Caco-2 (cell line): ENCODE measurements around the gene RABL6. TPM values are rescaled to one million over a fixed set of nuclear protein-coding genes. Genes with fewer than 3 reads are reported as not detected.
A peak's percentile ranks its signal among the peaks of the same experiment; 100 is the strongest.
"Not testable (repeated sequence)": the region's sequence is repeated elsewhere in the genome, so short reads cannot be mapped to it uniquely, and the experiment has no call there.

ENCODE experiments used
- BruUV-seq: library from RNA; stranded (reverse); fragments of 400-500 nt; replicated peaks from 2 replicates; lab custom pipeline; 2021; lab: Mats Ljungman, UMichigan
- CTCF ChIA-PET: fragments of 300-600 bp; sonication (Branson Sonifier 250); formaldehyde crosslinking; loops from one replicate; lab custom pipeline; 2022; ENCODE audit warnings: antibody characterized with exemption; lab: Charles Lee
- POLR2A ChIA-PET: fragments of 300-600 bp; sonication (Branson Sonifier 250); formaldehyde crosslinking; loops from one replicate; lab custom pipeline; 2022; ENCODE audit warnings: antibody characterized with exemption; lab: Charles Lee
- DNase-seq, 2 experiments: peaks; one replicate each; pipeline versions ENCODE4 v3.0.0 to v3.0.0-alpha.2; 2020 to 2022
- H3K27me3 ChIP-seq: replicated peaks from 2 replicates; pipeline ENCODE4 v1.6.0; 2011; ENCODE audit warnings: low read length; ENCODE audit not compliant: control insufficient read depth, insufficient read depth
- H3K36me3 ChIP-seq: 2 replicates; pipeline ENCODE4 v1.5.1; 2011; ENCODE audit warnings: low read length; ENCODE audit not compliant: control insufficient read depth, insufficient read depth
- H3K4me1 ChIP-seq: fragments of 250-450 bp; sonication (Bioruptor Pico); 2 replicates; pipeline ENCODE4 v1.5.1; 2020; ENCODE audit warnings: mild to moderate bottlenecking
- H3K4me3 ChIP-seq: 2 replicates; pipeline ENCODE4 v1.5.1; 2011; ENCODE audit warnings: low read depth, mild to moderate bottlenecking, control low read depth, low read length
- H3K9me3 ChIP-seq: fragments of 250-450 bp; sonication (Bioruptor Pico); 2 replicates; pipeline ENCODE4 v1.5.1; 2020; ENCODE audit warnings: mild to moderate bottlenecking, moderate library complexity
- H3K27ac Mint-ChIP-seq: one replicate; pipeline ENCODE4 v1.8.0; 2022; ENCODE audit warnings: mixed read lengths; ENCODE audit not compliant: unreplicated experiment
- H3K27me3 Mint-ChIP-seq: one replicate; pipeline ENCODE4 v1.8.0; 2022; ENCODE audit warnings: mixed read lengths; ENCODE audit not compliant: insufficient read depth, unreplicated experiment
- H3K36me3 Mint-ChIP-seq: one replicate; pipeline ENCODE4 v1.8.0; 2022; ENCODE audit warnings: mild to moderate bottlenecking, mixed read lengths; ENCODE audit not compliant: insufficient read depth, unreplicated experiment
- H3K4me1 Mint-ChIP-seq: one replicate; pipeline ENCODE4 v1.8.0; 2022; ENCODE audit warnings: low read depth, mixed read lengths; ENCODE audit not compliant: unreplicated experiment
- H3K4me3 Mint-ChIP-seq: one replicate; pipeline ENCODE4 v1.8.0; 2022; ENCODE audit warnings: mild to moderate bottlenecking, moderate library complexity, mixed read lengths; ENCODE audit not compliant: unreplicated experiment
- H3K9me3 Mint-ChIP-seq: one replicate; pipeline ENCODE4 v1.8.0; 2022; ENCODE audit warnings: mixed read lengths; ENCODE audit not compliant: unreplicated experiment
- intact Hi-C: fragments of 100-400 bp; cut with micrococcal nuclease; formaldehyde crosslinking; loops from one replicate; pipeline ENCODE4 v1.10.0; 2022; ENCODE audit not compliant: unreplicated experiment
- total RNA-seq: library from RNA; stranded (reverse); gene quantifications from 2 replicates; pipeline ENCODE4 v1.2.3, GENCODE V29; 2022
- TF ChIP-seq, protein P1 (sequence below), 2 experiments: fragments of 200-600 bp in 1 of 2; IDR thresholded peaks; 1 replicate in 1 of 2; 2 replicates in 1 of 2; pipeline versions ENCODE4 v1.5.1 to v1.8.0; 2011 to 2022; ENCODE audit warnings: antibody characterized with exemption in 1 of 2, control low read depth in 1 of 2, inconsistent platforms in 1 of 2, low read depth in 1 of 2, low read length in 1 of 2, mild to moderate bottlenecking in 1 of 2, moderate library complexity in 1 of 2; ENCODE audit not compliant: insufficient read depth in 1 of 2, severe bottlenecking in 1 of 2, unreplicated experiment in 1 of 2

The RABL6 gene
- total RNA-seq, 1 experiment from 2014 or later, result 138 TPM

DNA sequence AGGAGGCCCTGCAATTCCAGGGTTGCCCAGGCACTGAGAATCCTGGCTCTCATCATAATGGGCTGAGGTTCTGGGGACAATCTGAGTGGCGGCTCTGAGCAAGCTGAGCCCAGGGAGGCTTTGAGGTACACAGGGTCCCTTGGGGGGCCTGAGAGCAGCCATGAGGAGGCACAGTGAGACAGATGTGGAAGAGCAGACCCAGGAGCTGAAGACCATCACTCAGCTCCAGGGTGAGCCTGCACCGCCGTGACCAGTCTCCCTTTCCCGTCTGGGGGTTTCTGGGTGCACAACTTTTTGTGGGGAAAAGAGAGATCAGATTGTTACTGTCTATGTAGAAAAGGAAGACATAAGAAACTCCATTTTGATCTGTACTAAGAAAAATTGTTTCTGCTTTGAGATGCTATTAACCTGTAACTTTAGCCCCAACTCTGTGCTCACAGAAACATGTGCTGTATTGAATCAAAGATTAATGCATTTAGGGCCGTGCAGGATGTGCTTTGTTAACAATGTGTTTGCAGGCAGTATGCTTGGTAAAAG, 11.4 kb upstream of the RABL6 start, which contains the start of gene CCDC183:
Gene CCDC183 (plus strand): TSS at position 101 of the 537 bp plus-strand sequence. CDS start 60 bp downstream, at position 161.
- Histone ChIP-seq H3K4me1 (peaks cover 51% of the 10 kb centered on the region), H3K9me3 (no peaks in the 10 kb centered on the region), H3K36me3 (peaks cover 10% of the 10 kb centered on the region), H3K27me3 (no peaks in the 10 kb centered on the region), H3K4me3 (no peak within 1 kb of the TSS)
- CTCF ChIA-PET, result no interaction called here
- H3K9me3 Mint-ChIP-seq, result no peaks in the 10 kb centered on the region
- H3K4me1 Mint-ChIP-seq, result peaks cover 21% of the 10 kb centered on the region
- H3K4me3 Mint-ChIP-seq, result peak within 1 kb of the TSS; percentile 53
- no peak for DNase-seq
- intact Hi-C loops, result loop anchor here (10.0 kb wide), 1 partner anchor 448 kb away; the partner anchor contains the start of gene TUBB4B
- H3K36me3 Mint-ChIP-seq, result peaks cover 63% of the 10 kb centered on the region
- H3K27ac Mint-ChIP-seq, result peak within 1 kb of the TSS; percentile 82
- POLR2A ChIA-PET, result no interaction called here
- H3K27me3 Mint-ChIP-seq, result no peaks in the 10 kb centered on the region
- TF ChIP-seq, protein P1, sequence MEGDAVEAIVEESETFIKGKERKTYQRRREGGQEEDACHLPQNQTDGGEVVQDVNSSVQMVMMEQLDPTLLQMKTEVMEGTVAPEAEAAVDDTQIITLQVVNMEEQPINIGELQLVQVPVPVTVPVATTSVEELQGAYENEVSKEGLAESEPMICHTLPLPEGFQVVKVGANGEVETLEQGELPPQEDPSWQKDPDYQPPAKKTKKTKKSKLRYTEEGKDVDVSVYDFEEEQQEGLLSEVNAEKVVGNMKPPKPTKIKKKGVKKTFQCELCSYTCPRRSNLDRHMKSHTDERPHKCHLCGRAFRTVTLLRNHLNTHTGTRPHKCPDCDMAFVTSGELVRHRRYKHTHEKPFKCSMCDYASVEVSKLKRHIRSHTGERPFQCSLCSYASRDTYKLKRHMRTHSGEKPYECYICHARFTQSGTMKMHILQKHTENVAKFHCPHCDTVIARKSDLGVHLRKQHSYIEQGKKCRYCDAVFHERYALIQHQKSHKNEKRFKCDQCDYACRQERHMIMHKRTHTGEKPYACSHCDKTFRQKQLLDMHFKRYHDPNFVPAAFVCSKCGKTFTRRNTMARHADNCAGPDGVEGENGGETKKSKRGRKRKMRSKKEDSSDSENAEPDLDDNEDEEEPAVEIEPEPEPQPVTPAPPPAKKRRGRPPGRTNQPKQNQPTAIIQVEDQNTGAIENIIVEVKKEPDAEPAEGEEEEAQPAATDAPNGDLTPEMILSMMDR (IDR thresholded peaks at IDR 0.05; ENCODE audit: insufficient read depth in 1 of 2, low read depth in 1 of 2, low read length in 1 of 2, severe bottlenecking in 1 of 2, unreplicated experiment in 1 of 2), result no peak
- BruUV-seq, result no TSS peak

- H3K27me3 Mint-ChIP-seq, H3K27me3 ChIP-seq, H3K9me3 ChIP-seq, BruUV-seq, H3K36me3 ChIP-seq, CTCF ChIA-PET, H3K9me3 Mint-ChIP-seq, POLR2A ChIA-PET, H3K4me3 ChIP-seq: not testable (repeated sequence)
- Mint-ChIP-seq H3K4me1 (peaks cover 21% of the 10 kb centered on the region), H3K27ac (peak overlapping the region; percentile 82), H3K36me3 (peaks cover 63% of the 10 kb centered on the region), H3K4me3 (peak overlapping the region; percentile 53)
- peak; percentile 67 to 88 for DNase-seq
- intact Hi-C loops, result loop anchor here (10.0 kb wide), 1 partner anchor 448 kb away; the partner anchor contains the start of gene TUBB4B
- H3K4me1 ChIP-seq, result peaks cover 51% of the 10 kb centered on the region
Measured at GRCh38 chr9:136796775-136797347, 10.9 kb upstream of the RABL6 start.

DNA sequence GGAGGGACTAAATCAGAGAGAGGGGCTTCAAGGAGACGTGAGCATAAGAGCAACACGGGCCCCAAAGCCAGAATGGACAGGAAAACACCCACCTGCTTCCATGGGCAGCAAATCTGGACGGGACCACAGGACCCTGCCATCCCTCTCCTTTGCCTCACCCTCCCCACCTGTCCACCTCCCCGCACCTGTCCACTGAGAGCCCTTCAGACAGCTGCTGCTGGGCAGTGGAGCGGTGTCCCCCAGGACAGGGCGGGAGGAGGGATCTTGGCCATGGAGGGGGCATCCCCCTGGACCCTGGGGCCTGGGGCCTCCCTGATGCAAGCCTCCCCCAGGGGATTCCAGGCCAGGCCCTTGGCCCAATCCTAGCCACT, 9.1 kb upstream of the RABL6 start:
- no peak for DNase-seq
- Histone ChIP-seq H3K4me1 (peaks cover 37% of the 10 kb centered on the region), H3K36me3 (peaks cover 4% of the 10 kb centered on the region), H3K9me3 (no peaks in the 10 kb centered on the region), H3K27me3 (no peaks in the 10 kb centered on the region), H3K4me3 (peak overlapping the region; percentile 78)
- H3K27ac Mint-ChIP-seq, result peak overlapping the region; percentile 70
- peak overlapping the region; percentile 79 for H3K4me3 Mint-ChIP-seq
- H3K4me1 Mint-ChIP-seq, result peaks cover 17% of the 10 kb centered on the region
- CTCF ChIA-PET, result interaction anchor here (1.4 to 2.3 kb wide), 2 partner anchors 230 to 236 kb away, joined by 11 to 13 read pairs; no protein-coding TSS in a partner anchor
- H3K36me3 Mint-ChIP-seq, result peaks cover 54% of the 10 kb centered on the region
- POLR2A ChIA-PET, result no interaction called here
- H3K27me3 Mint-ChIP-seq, result no peaks in the 10 kb centered on the region
- H3K9me3 Mint-ChIP-seq, result no peaks in the 10 kb centered on the region
- TF ChIP-seq, protein P1 (IDR thresholded peaks at IDR 0.05; ENCODE audit: insufficient read depth in 1 of 2, low read depth in 1 of 2, low read length in 1 of 2, severe bottlenecking in 1 of 2, unreplicated experiment in 1 of 2), result no peak
- intact Hi-C loops, result loop anchor here (10.0 kb wide), 1 partner anchor 446 kb away; the partner anchor contains the start of gene TUBB4B
- no TSS peak for BruUV-seq
